WTC11 (cell line): ENCODE data around the gene ARVCF.

Source experiments
- CREM ChIP-seq: sonication (generic); formaldehyde crosslinking; IDR thresholded peaks from 2 replicates; pipeline ENCODE4 v1.8.1; 2022; ENCODE audit warnings: mild to moderate bottlenecking, missing genetic modification reagents, moderate library complexity
- CTCF ChIP-seq: fragments of 200-600 bp; IDR thresholded peaks from 2 replicates; pipeline ENCODE4 v1.8.0; 2022; ENCODE audit warnings: antibody characterized with exemption
- ESRRA ChIP-seq: sonication (generic); formaldehyde crosslinking; IDR thresholded peaks from 2 replicates; pipeline ENCODE4 v1.8.1; 2022; ENCODE audit warnings: mild to moderate bottlenecking, missing genetic modification reagents, borderline replicate concordance
- JUN ChIP-seq: sonication (generic); formaldehyde crosslinking; IDR thresholded peaks from 2 replicates; pipeline ENCODE4 v1.8.0; 2023; ENCODE audit warnings: mild to moderate bottlenecking, missing genetic modification reagents
- TP53 ChIP-seq: sonication (generic); formaldehyde crosslinking; IDR thresholded peaks from 2 replicates; pipeline ENCODE4 v1.8.1; 2023; ENCODE audit warnings: mild to moderate bottlenecking, missing genetic modification reagents

- TF ChIP-seq CTCF = no peak
- no peak for TF ChIP-seq ESRRA (CRISPR knock-in tag)
- TF ChIP-seq TP53 = no peak
- no peak for TF ChIP-seq CREM
- TF ChIP-seq JUN = no peak
These were observed 28.0 kb upstream of the ARVCF start for GRCh38 chr22:20044495-20045151.
